HepG2 (cell line): Measurements from ENCODE around the gene CHKA. TPM values are rescaled to one million over a fixed set of nuclear protein-coding genes. Genes with fewer than 3 reads are reported as not detected.
A peak's percentile ranks its signal among the peaks of the same experiment; 100 is the strongest.

ENCODE experiments used
- AGO1 ChIP-seq: fragments of 200-400 bp; formaldehyde crosslinking; IDR thresholded peaks from 2 replicates; pipeline ENCODE4 v1.6.1; 2017; ENCODE audit warnings: mild to moderate bottlenecking, low read depth, low read length, moderate library complexity; ENCODE audit not compliant: poor library complexity, severe bottlenecking
- ASH2L ChIP-seq: fragments of 300-600, 200-600 bp; sonication (generic); IDR thresholded peaks from 2 replicates; pipeline ENCODE4 v1.7.0; 2017; ENCODE audit warnings: low read depth, mild to moderate bottlenecking, moderate library complexity, mixed read lengths, low read length; ENCODE audit not compliant: insufficient read length
- CTCF ChIP-seq: sonication (generic); formaldehyde crosslinking; IDR thresholded peaks from 2 replicates; pipeline ENCODE4 v1.5.0; 2020; ENCODE audit warnings: mild to moderate bottlenecking, missing genetic modification reagents, moderate library complexity
- DNMT1 ChIP-seq: sonication (generic); formaldehyde crosslinking; IDR thresholded peaks from 2 replicates; pipeline ENCODE4 v1.5.1; 2020; ENCODE audit warnings: mild to moderate bottlenecking, missing genetic modification reagents
- DRAP1 ChIP-seq: IDR thresholded peaks from 2 replicates; pipeline ENCODE4 v1.6.1; 2016; ENCODE audit warnings: missing genetic modification reagents, missing compliant biosample characterization
- HES4 ChIP-seq: sonication (generic); formaldehyde crosslinking; IDR thresholded peaks from 2 replicates; pipeline ENCODE4 v1.9.0; 2021; ENCODE audit warnings: mild to moderate bottlenecking, missing genetic modification reagents, borderline replicate concordance
- HNRNPUL1 ChIP-seq: fragments of 200-400 bp; formaldehyde crosslinking; IDR thresholded peaks from 2 replicates; pipeline ENCODE4 v1.6.1; 2017; ENCODE audit warnings: low read depth, mild to moderate bottlenecking, low read length, moderate library complexity
- HOXA9 ChIP-seq: sonication (generic); formaldehyde crosslinking; IDR thresholded peaks from 2 replicates; pipeline ENCODE4 v1.8.1; 2022; ENCODE audit warnings: missing genetic modification reagents, mild to moderate bottlenecking, moderate library complexity, borderline replicate concordance
- JDP2 ChIP-seq: sonication (generic); formaldehyde crosslinking; IDR thresholded peaks from 2 replicates; pipeline ENCODE4 v1.8.1; 2022; ENCODE audit warnings: missing genetic modification reagents, borderline replicate concordance
- SATB2 ChIP-seq: sonication (generic); formaldehyde crosslinking; IDR thresholded peaks from 2 replicates; pipeline ENCODE4 v1.5.0; 2020; ENCODE audit warnings: missing genetic modification reagents
- SMARCE1 ChIP-seq: fragments of 450-650 bp; IDR thresholded peaks from 2 replicates; pipeline ENCODE4 v1.6.1; 2017; ENCODE audit warnings: borderline replicate concordance
- SNAPC5 ChIP-seq: sonication (generic); formaldehyde crosslinking; IDR thresholded peaks from 2 replicates; pipeline ENCODE4 v1.8.1; 2023; ENCODE audit warnings: mild to moderate bottlenecking, missing genetic modification reagents, borderline replicate concordance
- ZFY ChIP-seq: sonication (generic); formaldehyde crosslinking; IDR thresholded peaks from 2 replicates; pipeline ENCODE4 v1.4.0; 2020; ENCODE audit warnings: missing genetic modification reagents
- ZNF232 ChIP-seq: sonication (generic); formaldehyde crosslinking; IDR thresholded peaks from 2 replicates; pipeline ENCODE4 v1.4.0; 2020; ENCODE audit warnings: missing genetic modification reagents, borderline replicate concordance
- ZNF280D ChIP-seq: sonication (generic); formaldehyde crosslinking; IDR thresholded peaks from 2 replicates; pipeline ENCODE4 v1.5.1; 2020; ENCODE audit warnings: mild to moderate bottlenecking, missing genetic modification reagents
- ZNF333 ChIP-seq: sonication (generic); formaldehyde crosslinking; IDR thresholded peaks from 2 replicates; pipeline ENCODE4 v1.4.0; 2020; ENCODE audit warnings: mild to moderate bottlenecking, missing genetic modification reagents, borderline replicate concordance
- ZNF557 ChIP-seq: sonication (generic); formaldehyde crosslinking; IDR thresholded peaks from 2 replicates; pipeline ENCODE4 v1.4.0; 2020; ENCODE audit warnings: missing genetic modification reagents
- ZNF562 ChIP-seq: sonication (generic); formaldehyde crosslinking; IDR thresholded peaks from 2 replicates; pipeline ENCODE4 v1.8.0; 2022; ENCODE audit warnings: missing genetic modification reagents, borderline replicate concordance
- ZNF570 ChIP-seq: sonication (generic); formaldehyde crosslinking; IDR thresholded peaks from 2 replicates; pipeline ENCODE4 v1.4.0; 2020; ENCODE audit warnings: mild to moderate bottlenecking, missing genetic modification reagents, borderline replicate concordance
- ZNF589 ChIP-seq: sonication (generic); formaldehyde crosslinking; conservative IDR thresholded peaks from 2 replicates; pipeline ENCODE4 v1.8.0; 2022; ENCODE audit warnings: mild to moderate bottlenecking, moderate library complexity, missing genetic modification reagents
- polyA plus RNA-seq, 8 experiments: library from polyadenylated mRNA; depleted of rRNA in 3 of 8; stranded (reverse) in 7 of 8; unstranded in 1 of 8; fragments of >200 nt; fragmentation: Illumina TruSeq in 4 of 8; extraction: Trizol in 4 of 8; gene quantifications; 2 replicates each; pipeline versions ENCODE4 v1.2.1 to v1.2.3, GENCODE V29; 2011 to 2016; ENCODE audit warnings: low read depth in 4 of 8, missing spikeins in 1 of 8, mixed read lengths in 1 of 8; ENCODE audit not compliant: insufficient read depth in 1 of 8
- total RNA-seq, 5 experiments: library from RNA; depleted of rRNA; stranded (reverse); fragments of >200 nt; fragmentation: Illumina TruSeq; extraction: Trizol; gene quantifications; 2 replicates each; pipeline ENCODE4 v1.2.3, GENCODE V29; 2016; ENCODE audit warnings: low read depth in 1 of 5
- TF ChIP-seq, protein P1 (sequence below): fragments of 450-650 bp; IDR thresholded peaks from 2 replicates; pipeline ENCODE4 v1.6.1; 2017; ENCODE audit warnings: mild to moderate bottlenecking

CHKA gene
- total and polyA plus RNA-seq, 2 of the 13 experiments (the other 11 are each of a cell fraction or from before 2014, with no cell fraction given) = 71.6 to 92.7 TPM

GRCh38 chr11:68030318-68031143 lies 90.7 kb downstream of the CHKA start, which contains the start of gene NDUFS8 (continued):
- TF ChIP-seq HES4 (CRISPR knock-in tag) (peak; percentile 16; the same call in 1 of the 2 replicates), ZNF557 (CRISPR knock-in tag) (no peak), ZNF570 (CRISPR knock-in tag) (no peak), ZNF280D (CRISPR knock-in tag) (no peak), HOXA9 (no peak), SATB2 (CRISPR knock-in tag) (no peak), CTCF (no peak), ZNF333 (CRISPR knock-in tag) (no peak), SNAPC5 (CRISPR knock-in tag) (no peak), ZNF589 (CRISPR knock-in tag) (no peak; the same call in 1 of the 2 replicates), JDP2 (no peak), ZFY (CRISPR knock-in tag) (peak; percentile 98), DRAP1 (CRISPR knock-in tag) (peak; percentile 74), AGO1 (no peak), SMARCE1 (no peak), ZNF232 (CRISPR knock-in tag) (no peak), HNRNPUL1 (no peak), ZNF562 (CRISPR knock-in tag) (no peak), DNMT1 (CRISPR knock-in tag) (no peak), ASH2L (peak; percentile 59)
- TF ChIP-seq, protein P1, sequence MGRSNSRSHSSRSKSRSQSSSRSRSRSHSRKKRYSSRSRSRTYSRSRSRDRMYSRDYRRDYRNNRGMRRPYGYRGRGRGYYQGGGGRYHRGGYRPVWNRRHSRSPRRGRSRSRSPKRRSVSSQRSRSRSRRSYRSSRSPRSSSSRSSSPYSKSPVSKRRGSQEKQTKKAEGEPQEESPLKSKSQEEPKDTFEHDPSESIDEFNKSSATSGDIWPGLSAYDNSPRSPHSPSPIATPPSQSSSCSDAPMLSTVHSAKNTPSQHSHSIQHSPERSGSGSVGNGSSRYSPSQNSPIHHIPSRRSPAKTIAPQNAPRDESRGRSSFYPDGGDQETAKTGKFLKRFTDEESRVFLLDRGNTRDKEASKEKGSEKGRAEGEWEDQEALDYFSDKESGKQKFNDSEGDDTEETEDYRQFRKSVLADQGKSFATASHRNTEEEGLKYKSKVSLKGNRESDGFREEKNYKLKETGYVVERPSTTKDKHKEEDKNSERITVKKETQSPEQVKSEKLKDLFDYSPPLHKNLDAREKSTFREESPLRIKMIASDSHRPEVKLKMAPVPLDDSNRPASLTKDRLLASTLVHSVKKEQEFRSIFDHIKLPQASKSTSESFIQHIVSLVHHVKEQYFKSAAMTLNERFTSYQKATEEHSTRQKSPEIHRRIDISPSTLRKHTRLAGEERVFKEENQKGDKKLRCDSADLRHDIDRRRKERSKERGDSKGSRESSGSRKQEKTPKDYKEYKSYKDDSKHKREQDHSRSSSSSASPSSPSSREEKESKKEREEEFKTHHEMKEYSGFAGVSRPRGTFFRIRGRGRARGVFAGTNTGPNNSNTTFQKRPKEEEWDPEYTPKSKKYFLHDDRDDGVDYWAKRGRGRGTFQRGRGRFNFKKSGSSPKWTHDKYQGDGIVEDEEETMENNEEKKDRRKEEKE = no peak
